GM06990 (cell line): ENCODE measurements around the gene RNGTT.

Experiments used
- DNase-seq: peaks from one replicate; pipeline ENCODE4 v3.0.0-alpha.2; 2011; ENCODE audit not compliant: insufficient read length; ENCODE audit errors: extremely low read depth
- H3K27me3 ChIP-seq: replicated peaks from 2 replicates; pipeline ENCODE4 v1.6.0; 2011; ENCODE audit warnings: low read length; ENCODE audit not compliant: control insufficient read depth, insufficient read depth
- H3K36me3 ChIP-seq: 2 replicates; pipeline ENCODE4 v1.5.1; 2011; ENCODE audit warnings: low read length; ENCODE audit not compliant: control insufficient read depth, insufficient read depth
- H3K4me3 ChIP-seq: replicated peaks from 2 replicates; pipeline ENCODE4 v1.5.1; 2011; ENCODE audit warnings: low read depth, mild to moderate bottlenecking, control low read depth, low read length
- TF ChIP-seq, protein P1 (sequence below): IDR thresholded peaks from 2 replicates; pipeline ENCODE4 v1.5.1; 2011; ENCODE audit warnings: low read length, control low read depth, mild to moderate bottlenecking, inconsistent platforms; ENCODE audit not compliant: insufficient read depth, poor library complexity, severe bottlenecking

RNGTT gene

DNA sequence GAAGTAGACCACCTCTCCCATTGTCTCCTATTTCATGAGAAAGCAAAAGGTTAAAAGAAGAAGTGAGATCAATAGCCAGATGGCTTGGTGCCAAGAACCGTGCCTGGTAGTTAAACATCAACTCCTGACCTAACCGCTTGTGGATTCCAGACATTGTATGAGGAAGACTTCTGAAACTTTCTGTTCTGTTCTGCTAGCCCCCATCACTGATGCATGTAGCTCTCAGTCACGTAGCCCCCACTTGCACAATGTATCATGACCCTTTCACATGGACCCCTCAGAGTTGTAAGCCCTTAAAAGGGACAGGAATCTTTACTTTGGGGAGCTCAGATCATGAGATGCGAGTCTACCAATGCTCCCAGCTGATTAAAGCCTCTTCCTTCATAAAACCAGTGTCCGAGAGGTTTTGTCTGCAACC, 301.2 kb downstream of the RNGTT start:
- Histone ChIP-seq H3K36me3 (no peaks in the 10 kb centered on the region), H3K27me3 (no peaks in the 10 kb centered on the region), H3K4me3 (no peak overlapping the region)
- TF ChIP-seq, protein P1, sequence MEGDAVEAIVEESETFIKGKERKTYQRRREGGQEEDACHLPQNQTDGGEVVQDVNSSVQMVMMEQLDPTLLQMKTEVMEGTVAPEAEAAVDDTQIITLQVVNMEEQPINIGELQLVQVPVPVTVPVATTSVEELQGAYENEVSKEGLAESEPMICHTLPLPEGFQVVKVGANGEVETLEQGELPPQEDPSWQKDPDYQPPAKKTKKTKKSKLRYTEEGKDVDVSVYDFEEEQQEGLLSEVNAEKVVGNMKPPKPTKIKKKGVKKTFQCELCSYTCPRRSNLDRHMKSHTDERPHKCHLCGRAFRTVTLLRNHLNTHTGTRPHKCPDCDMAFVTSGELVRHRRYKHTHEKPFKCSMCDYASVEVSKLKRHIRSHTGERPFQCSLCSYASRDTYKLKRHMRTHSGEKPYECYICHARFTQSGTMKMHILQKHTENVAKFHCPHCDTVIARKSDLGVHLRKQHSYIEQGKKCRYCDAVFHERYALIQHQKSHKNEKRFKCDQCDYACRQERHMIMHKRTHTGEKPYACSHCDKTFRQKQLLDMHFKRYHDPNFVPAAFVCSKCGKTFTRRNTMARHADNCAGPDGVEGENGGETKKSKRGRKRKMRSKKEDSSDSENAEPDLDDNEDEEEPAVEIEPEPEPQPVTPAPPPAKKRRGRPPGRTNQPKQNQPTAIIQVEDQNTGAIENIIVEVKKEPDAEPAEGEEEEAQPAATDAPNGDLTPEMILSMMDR = no peak
- DNase-seq = peak; percentile 65

DNA sequence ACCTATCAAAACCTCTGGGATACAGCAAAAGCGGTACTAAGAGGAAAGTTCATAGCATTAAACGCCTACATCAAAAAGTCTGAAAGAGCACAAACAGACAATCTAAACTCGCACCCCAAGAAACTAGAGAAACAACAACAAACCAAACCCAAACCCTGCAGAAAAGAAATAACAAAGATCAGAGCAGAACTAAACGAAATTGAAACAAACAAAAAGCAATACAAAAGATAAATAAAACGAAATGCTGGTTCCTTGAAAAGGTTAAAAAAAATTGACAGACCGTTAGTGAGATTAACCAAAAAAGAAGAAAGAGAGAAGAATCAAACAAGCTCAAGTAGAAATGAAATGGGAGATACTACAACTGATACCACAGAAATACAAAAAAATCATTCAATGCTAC, 302.3 kb downstream of the RNGTT start:
- H3K36me3 ChIP-seq = no peaks in the 10 kb centered on the region
- H3K27me3 ChIP-seq = no peaks in the 10 kb centered on the region
- TF ChIP-seq, protein P1 = no peak
- no peak for DNase-seq
- H3K4me3 ChIP-seq = no peak overlapping the region

DNA sequence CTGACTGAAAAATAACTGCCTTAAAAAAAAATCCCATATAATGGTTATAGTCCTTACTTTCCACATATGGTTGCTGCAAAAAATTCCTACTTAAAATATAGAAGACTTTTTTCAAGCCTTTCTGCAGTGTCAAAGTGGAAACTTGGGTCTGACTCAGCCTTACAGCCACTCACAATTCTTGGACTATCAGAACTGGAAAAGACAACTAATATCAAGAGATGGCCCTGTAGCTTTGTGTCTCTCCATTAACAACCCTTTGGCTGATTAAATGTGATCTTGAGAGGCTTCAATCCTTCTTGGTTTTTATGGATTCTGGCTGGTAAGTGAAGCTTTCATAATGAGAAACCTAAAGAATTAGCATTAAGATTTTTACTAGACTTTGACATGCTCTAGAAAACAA, 307.8 kb downstream of the RNGTT start:
- Histone ChIP-seq H3K36me3 (no peaks in the 10 kb centered on the region), H3K27me3 (no peaks in the 10 kb centered on the region)
- TF ChIP-seq, protein P1 = no peak

DNA sequence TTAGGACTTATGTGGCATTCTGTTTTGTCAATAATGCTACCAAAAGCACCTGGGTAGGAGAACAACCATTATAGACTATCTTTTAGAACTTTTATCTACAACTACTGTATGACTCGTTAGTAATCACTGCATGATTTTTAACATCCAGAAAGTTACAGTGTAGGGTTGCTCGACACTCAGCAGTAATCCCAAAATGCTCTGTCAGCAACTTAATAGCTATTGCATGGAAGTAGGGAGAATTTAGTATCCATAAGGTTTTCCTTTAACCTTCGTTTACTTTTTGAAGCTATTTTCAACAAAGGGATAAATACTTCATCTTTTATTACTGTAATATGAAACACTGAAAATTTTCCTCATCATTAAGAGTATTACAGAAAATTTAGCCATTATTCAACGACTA, 309.5 kb downstream of the RNGTT start:
- H3K36me3 ChIP-seq = no peaks in the 10 kb centered on the region
- no peak overlapping the region for H3K4me3 ChIP-seq
- TF ChIP-seq, protein P1 = no peak
- DNase-seq = no peak
- H3K27me3 ChIP-seq = no peaks in the 10 kb centered on the region

More for the DNA sequence above, 307.8 kb downstream of the RNGTT start:
- no peak overlapping the region for H3K4me3 ChIP-seq
- DNase-seq = no peak

DNA sequence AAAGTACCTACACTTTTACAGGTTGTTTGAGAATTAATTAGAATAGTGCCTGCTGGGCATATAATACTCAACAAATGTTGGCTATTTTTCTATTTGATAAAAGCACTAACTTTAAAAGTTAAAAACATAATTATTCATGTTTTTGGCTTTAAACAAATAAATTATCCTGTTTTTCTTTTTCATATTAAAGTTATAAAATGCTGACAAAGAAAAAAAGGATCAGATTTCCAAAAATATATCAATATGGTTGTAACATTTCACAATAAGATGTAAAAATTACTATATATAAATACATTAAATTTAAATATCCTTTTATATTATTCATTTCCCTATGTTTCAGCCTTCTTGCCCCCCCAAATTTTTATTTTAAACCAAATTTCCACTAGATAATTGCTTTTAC, 312.0 kb downstream of the RNGTT start:
- no peak overlapping the region for H3K4me3 ChIP-seq
- no peak for DNase-seq
- H3K27me3 ChIP-seq = no peaks in the 10 kb centered on the region
- H3K36me3 ChIP-seq = no peaks in the 10 kb centered on the region
- TF ChIP-seq, protein P1 = no peak

DNA sequence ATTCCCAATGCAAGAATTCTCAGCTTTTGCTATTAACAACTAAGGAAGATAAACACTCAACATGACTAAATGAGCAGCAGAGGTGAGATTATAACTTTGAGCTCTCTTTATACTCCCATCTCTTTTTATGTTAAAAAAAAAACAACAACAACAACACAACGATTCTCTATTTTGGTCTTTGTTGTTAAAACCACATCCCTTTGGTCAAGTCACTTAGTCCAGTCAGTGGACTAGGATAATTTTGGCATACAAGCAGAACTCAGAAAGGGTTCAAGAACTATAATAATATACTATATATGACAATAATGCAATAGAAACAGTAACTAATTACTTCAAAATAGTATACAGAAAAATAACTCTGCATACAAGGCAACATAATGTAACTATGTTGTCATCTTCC, 312.4 kb downstream of the RNGTT start:
- Histone ChIP-seq H3K27me3 (no peaks in the 10 kb centered on the region), H3K36me3 (no peaks in the 10 kb centered on the region)
- TF ChIP-seq, protein P1 = no peak

More for the DNA sequence above, 312.4 kb downstream of the RNGTT start:
- DNase-seq = no peak
- H3K4me3 ChIP-seq = no peak overlapping the region
